ENCODE measurements around the gene LRRFIP2. TPM values are rescaled to one million over a fixed set of nuclear protein-coding genes. Genes with fewer than 3 reads are reported as not detected.

LRRFIP2 gene
- total RNA-seq, 4 donors from 2014 or later = 48.9 to 64.8 (median 62.7) TPM

- Histone ChIP-seq H3K4me1 (no peaks in the 10 kb centered on the region), H3K4me3 (no peak overlapping the region), H3K9me3 (peaks cover 0 to 7% (median 0%) of the 10 kb centered on the region in 4 donors), H3K27ac (no peak overlapping the region), H3K27me3 (no peaks in the 10 kb centered on the region), H3K36me3 (peaks cover 0 to 91% (median 8%) of the 10 kb centered on the region in 3 donors)
- no peak for DNase-seq (ENCODE audit: low spot score in 2 of 2)
- WGBS, 2 donors = 92 to 100% methylated on average over 1 of the region's 1 CpG
- TF ChIP-seq EP300 (IDR thresholded peaks at IDR 0.05) (no peak), CTCF (IDR thresholded peaks at IDR 0.05) (no peak), POLR2A (IDR thresholded peaks at IDR 0.05) (no peak)
Measured at GRCh38 chr3:37040231-37040630, 134.2 kb downstream of the LRRFIP2 start.

- TF ChIP-seq EP300 (IDR thresholded peaks at IDR 0.05) = no peak
- peaks cover 0 to 91% (median 8%) of the 10 kb centered on the region in 3 donors for H3K36me3 ChIP-seq
Measured at GRCh38 chr3:37039161-37039846, 135.1 kb downstream of the LRRFIP2 start.

GRCh38 chr3:37037352-37037751 is 137.0 kb downstream of the LRRFIP2 start:
- Histone ChIP-seq H3K9me3 (peaks cover 0 to 7% (median 0%) of the 10 kb centered on the region in 4 donors), H3K4me3 (no peak overlapping the region), H3K27ac (no peak overlapping the region), H3K36me3 (peaks cover 0 to 91% (median 8%) of the 10 kb centered on the region in 3 donors), H3K4me1 (peaks cover 0 to 7% (median 0%) of the 10 kb centered on the region in 4 donors), H3K27me3 (no peaks in the 10 kb centered on the region)
- no peak for TF ChIP-seq POLR2A (IDR thresholded peaks at IDR 0.05)
- no peak for TF ChIP-seq EP300 (IDR thresholded peaks at IDR 0.05)
- no peak for TF ChIP-seq CTCF (IDR thresholded peaks at IDR 0.05)
- no peak for DNase-seq (ENCODE audit: low spot score in 2 of 2)
- 96 to 98% methylated on average over 3 of the region's 3 CpGs for WGBS, 2 donors

More at GRCh38 chr3:37039161-37039846, 135.1 kb downstream of the LRRFIP2 start:
- 96 to 100% methylated on average over 1 of the region's 1 CpG for WGBS, 2 donors
- no peaks in the 10 kb centered on the region for H3K4me1 ChIP-seq
- H3K4me3 ChIP-seq = no peak overlapping the region
- H3K27ac ChIP-seq = no peak overlapping the region
- no peak for DNase-seq (ENCODE audit: low spot score in 2 of 2)
- H3K9me3 ChIP-seq = peaks cover 0 to 7% (median 0%) of the 10 kb centered on the region in 4 donors
- no peaks in the 10 kb centered on the region for H3K27me3 ChIP-seq

DNA sequence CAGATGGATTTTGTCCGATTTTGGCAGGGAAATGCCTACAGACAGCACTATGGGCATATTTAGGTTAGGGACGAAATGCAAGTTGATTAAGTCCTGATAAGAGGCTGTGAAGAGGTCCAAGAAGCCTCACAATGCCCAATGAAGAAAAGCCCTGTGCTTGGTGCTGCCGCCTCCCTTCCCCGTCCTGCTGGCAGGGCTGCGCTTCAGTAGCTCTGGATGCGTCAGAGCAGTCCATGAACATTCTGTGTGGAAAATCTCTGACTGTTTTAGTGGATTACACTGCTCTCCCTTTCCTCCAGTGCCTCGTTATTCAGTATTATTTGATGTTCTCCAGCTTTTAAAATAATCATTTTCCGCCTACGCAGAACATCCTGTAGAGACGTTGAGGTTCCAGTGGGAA is 141.4 kb downstream of the LRRFIP2 start:
- no peak for DNase-seq (ENCODE audit: low spot score in 2 of 2)
- H3K27ac ChIP-seq = peak overlapping the region in 2 of 4 donors; percentile 2 to 63
- WGBS, 2 donors = 64 to 65% methylated on average over 10 of the region's 10 CpGs
- no peak overlapping the region for H3K4me3 ChIP-seq
- peaks cover 0 to 31% (median 0%) of the 10 kb centered on the region in 4 donors for H3K4me1 ChIP-seq
- TF ChIP-seq POLR2A (IDR thresholded peaks at IDR 0.05) = no peak
- TF ChIP-seq CTCF (IDR thresholded peaks at IDR 0.05) = no peak
- TF ChIP-seq EP300 (IDR thresholded peaks at IDR 0.05) = no peak
- H3K36me3 ChIP-seq = peaks cover 0 to 94% (median 0%) of the 10 kb centered on the region in 3 donors
- no peaks in the 10 kb centered on the region for H3K27me3 ChIP-seq
- peaks cover 0 to 7% (median 0%) of the 10 kb centered on the region in 4 donors for H3K9me3 ChIP-seq

DNA sequence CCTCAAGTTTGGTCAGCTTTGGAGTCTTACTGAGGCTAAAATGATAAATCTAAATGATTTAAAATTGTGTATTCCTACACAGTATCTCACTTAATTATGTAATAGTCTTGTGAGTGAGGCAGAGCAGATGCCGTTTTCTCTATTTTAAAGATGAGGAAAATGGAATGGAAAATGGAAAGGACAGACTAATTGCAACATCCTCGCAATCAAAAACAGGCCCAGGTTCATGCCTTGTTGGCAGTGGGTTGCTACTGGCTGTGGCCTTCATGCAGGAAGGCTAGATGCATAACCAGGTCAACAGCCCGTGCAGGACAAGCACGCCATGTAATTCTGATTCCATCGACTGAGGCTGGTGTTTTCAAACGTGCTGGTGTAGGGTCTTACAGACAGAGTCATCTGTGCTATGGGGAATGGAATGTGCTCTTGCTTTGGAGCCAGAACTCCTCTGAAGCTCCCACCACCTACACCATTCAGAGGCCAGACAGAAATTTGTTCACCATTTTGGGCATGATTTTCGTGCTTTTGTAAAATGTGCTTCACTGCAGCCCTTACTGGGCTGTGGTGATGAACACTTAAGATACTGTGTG is 143.2 kb downstream of the LRRFIP2 start:
- Histone ChIP-seq H3K9me3 (peaks cover 0 to 3% (median 0%) of the 10 kb centered on the region in 4 donors), H3K27ac (peak overlapping the region in 1 of 4 donors; percentile 25), H3K27me3 (no peaks in the 10 kb centered on the region), H3K4me3 (no peak overlapping the region), H3K36me3 (peaks cover 0 to 96% (median 0%) of the 10 kb centered on the region in 3 donors), H3K4me1 (peaks cover 0 to 31% (median 0%) of the 10 kb centered on the region in 4 donors)
- no peak for DNase-seq (ENCODE audit: low spot score in 2 of 2)
- WGBS, 2 donors = 71 to 76% methylated on average over 7 of the region's 7 CpGs
- no peak for TF ChIP-seq POLR2A (IDR thresholded peaks at IDR 0.05)
- TF ChIP-seq EP300 (IDR thresholded peaks at IDR 0.05) = no peak
- TF ChIP-seq CTCF (IDR thresholded peaks at IDR 0.05) = no peak
